MCF 10A (cell line): Measurements from ENCODE around the gene DCUN1D3. TPM values are rescaled to one million over a fixed set of nuclear protein-coding genes. Genes with fewer than 3 reads are reported as not detected.

Experiments
- BruUV-seq: library from RNA; stranded (reverse); fragments of 400-500 nt; replicated peaks from 2 replicates; lab custom pipeline; 2021; lab: Mats Ljungman, UMichigan
- CTCF ChIA-PET: fragments of 300-600 bp; sonication (Branson Sonifier 250); formaldehyde crosslinking; extraction: SDS; loops from one replicate; lab custom pipeline; 2021; ENCODE audit warnings: antibody characterized with exemption, inconsistent platforms; lab: Yijun Ruan, JAX
- POLR2A ChIA-PET: fragments of 300-600, 350-650 bp; sonication (Branson Sonifier 250); formaldehyde crosslinking; extraction: SDS; loops from one replicate; lab custom pipeline; 2020; ENCODE audit warnings: antibody characterized with exemption, inconsistent platforms; lab: Yijun Ruan, JAX
- DNase-seq: peaks from one replicate; pipeline ENCODE4 v3.0.0-alpha.2; 2018; ENCODE audit not compliant: unreplicated experiment
- H3K27ac Mint-ChIP-seq: one replicate; pipeline ENCODE4 v1.8.0; 2022; ENCODE audit warnings: mild to moderate bottlenecking, low read depth, mixed read lengths; ENCODE audit not compliant: unreplicated experiment
- H3K27me3 Mint-ChIP-seq: one replicate; pipeline ENCODE4 v1.8.0; 2022; ENCODE audit warnings: mixed read lengths; ENCODE audit not compliant: insufficient read depth, unreplicated experiment
- H3K36me3 Mint-ChIP-seq: one replicate; pipeline ENCODE4 v1.8.0; 2022; ENCODE audit warnings: mild to moderate bottlenecking, moderate library complexity, mixed read lengths; ENCODE audit not compliant: insufficient read depth, unreplicated experiment
- H3K4me1 Mint-ChIP-seq: one replicate; pipeline ENCODE4 v1.8.0; 2022; ENCODE audit warnings: mixed read lengths; ENCODE audit not compliant: insufficient read depth, unreplicated experiment
- H3K4me3 Mint-ChIP-seq: one replicate; pipeline ENCODE4 v1.8.0; 2022; ENCODE audit warnings: mild to moderate bottlenecking, moderate library complexity, mixed read lengths; ENCODE audit not compliant: unreplicated experiment
- H3K9me3 Mint-ChIP-seq: one replicate; pipeline ENCODE4 v1.8.0; 2022; ENCODE audit warnings: mixed read lengths; ENCODE audit not compliant: unreplicated experiment
- intact Hi-C: fragments of 100-400 bp; cut with micrococcal nuclease; formaldehyde crosslinking; loops from 2 replicates; pipeline ENCODE4 v1.14.1; 2022
- total RNA-seq: library from RNA; stranded (reverse); gene quantifications from 2 replicates; pipeline ENCODE4 v1.2.3, GENCODE V29; 2022
- TF ChIP-seq, protein P1 (sequence below): fragments of 200-600 bp; IDR thresholded peaks from one replicate; pipeline ENCODE4 v1.8.0; 2022; ENCODE audit warnings: antibody characterized with exemption, mild to moderate bottlenecking; ENCODE audit not compliant: unreplicated experiment

DCUN1D3 gene
- total RNA-seq, 1 experiment from 2014 or later = 31.7 TPM

DNA sequence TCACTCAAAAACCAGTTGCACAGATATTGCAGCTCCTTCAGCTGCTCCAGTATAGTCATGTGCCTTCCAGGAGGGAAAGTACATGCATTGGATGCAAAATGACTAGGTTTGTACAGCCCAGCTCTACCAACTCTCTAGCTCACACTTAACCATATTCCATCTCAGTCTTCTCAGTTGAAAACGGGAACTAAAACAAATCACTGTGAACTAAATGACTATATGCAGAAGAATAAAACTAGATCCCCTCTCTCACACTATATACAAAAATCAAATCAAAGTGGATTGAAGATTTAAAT, 24.9 kb downstream of the DCUN1D3 start:
- Mint-ChIP-seq H3K36me3 (peaks cover 68% of the 10 kb centered on the region), H3K4me1 (peaks cover 46% of the 10 kb centered on the region), H3K4me3 (no peak overlapping the region), H3K27ac (no peak overlapping the region), H3K27me3 (no peaks in the 10 kb centered on the region), H3K9me3 (no peaks in the 10 kb centered on the region)
- POLR2A ChIA-PET = interaction anchor here (0.9 to 13.3 kb wide), 6 partner anchors 8 to 26 kb away, joined by 3 to 343 read pairs (median 8); partner anchors contain the start of genes DCUN1D3 and LYRM1
- no TSS peak for BruUV-seq
- CTCF ChIA-PET = interaction anchor here (0.6 to 2.3 kb wide), 9 partner anchors 9 to 1176 kb away, joined by 3 to 12 read pairs (median 3); no protein-coding TSS in a partner anchor
- TF ChIP-seq, protein P1, sequence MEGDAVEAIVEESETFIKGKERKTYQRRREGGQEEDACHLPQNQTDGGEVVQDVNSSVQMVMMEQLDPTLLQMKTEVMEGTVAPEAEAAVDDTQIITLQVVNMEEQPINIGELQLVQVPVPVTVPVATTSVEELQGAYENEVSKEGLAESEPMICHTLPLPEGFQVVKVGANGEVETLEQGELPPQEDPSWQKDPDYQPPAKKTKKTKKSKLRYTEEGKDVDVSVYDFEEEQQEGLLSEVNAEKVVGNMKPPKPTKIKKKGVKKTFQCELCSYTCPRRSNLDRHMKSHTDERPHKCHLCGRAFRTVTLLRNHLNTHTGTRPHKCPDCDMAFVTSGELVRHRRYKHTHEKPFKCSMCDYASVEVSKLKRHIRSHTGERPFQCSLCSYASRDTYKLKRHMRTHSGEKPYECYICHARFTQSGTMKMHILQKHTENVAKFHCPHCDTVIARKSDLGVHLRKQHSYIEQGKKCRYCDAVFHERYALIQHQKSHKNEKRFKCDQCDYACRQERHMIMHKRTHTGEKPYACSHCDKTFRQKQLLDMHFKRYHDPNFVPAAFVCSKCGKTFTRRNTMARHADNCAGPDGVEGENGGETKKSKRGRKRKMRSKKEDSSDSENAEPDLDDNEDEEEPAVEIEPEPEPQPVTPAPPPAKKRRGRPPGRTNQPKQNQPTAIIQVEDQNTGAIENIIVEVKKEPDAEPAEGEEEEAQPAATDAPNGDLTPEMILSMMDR = no peak
- DNase-seq = no peak
- intact Hi-C loops = no loop called here

DNA sequence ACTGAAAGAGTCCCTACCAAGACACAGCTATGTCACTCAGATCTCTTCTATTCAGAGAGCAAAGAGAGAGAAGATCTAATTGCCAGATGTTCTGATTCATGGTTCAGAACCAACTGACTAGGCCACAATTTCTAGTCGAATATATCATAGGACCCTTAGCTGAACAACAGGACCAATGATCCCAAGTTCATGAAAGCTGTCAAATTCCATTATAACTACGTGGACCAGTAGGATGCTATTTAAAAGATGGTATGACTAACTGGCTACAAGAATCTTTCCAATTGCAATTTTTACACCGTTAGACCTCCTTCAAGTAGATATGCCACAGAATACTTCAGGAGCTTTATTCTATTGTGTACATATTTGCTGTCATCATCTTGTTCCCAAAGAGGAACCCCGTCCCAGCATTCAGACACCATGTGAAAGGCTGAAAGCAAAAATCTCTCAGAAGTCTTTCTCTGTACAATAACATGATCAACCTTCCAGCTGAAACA, 26.0 kb downstream of the DCUN1D3 start:
- CTCF ChIA-PET = interaction anchor here (0.6 to 2.3 kb wide), 9 partner anchors 7 to 68 kb away, joined by 3 to 12 read pairs (median 5); partner anchors contain the start of genes DCUN1D3, ERI2 and REXO5
- DNase-seq = no peak
- TF ChIP-seq, protein P1 = no peak
- Mint-ChIP-seq H3K27me3 (no peaks in the 10 kb centered on the region), H3K4me1 (peaks cover 51% of the 10 kb centered on the region), H3K27ac (no peak overlapping the region), H3K9me3 (no peaks in the 10 kb centered on the region), H3K36me3 (peaks cover 56% of the 10 kb centered on the region), H3K4me3 (no peak overlapping the region)
- POLR2A ChIA-PET = interaction anchor here (2.5 to 13.3 kb wide), 3 partner anchors 8 to 27 kb away, joined by 11 to 343 read pairs (median 12); partner anchors contain the start of genes DCUN1D3 and LYRM1
- intact Hi-C loops = no loop called here
- no TSS peak for BruUV-seq

DNA sequence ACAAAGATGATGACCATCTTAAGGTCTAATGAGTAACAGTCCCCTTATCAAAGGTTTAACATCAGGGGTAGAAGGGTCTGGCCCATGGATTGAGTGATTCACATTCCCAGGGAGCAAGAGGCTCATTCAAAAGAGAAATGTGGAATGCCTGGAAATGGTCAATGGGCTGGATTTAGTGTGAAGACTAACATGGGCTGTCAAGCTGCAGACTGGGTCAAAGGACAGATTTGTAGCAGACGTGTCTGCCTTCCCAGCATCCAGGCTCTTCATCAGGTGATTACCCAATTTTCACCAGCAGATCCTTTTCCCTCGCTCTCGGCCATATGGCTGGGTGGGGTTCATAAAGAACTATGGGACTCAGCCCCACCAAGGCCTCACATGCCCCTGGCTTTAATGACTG, 26.8 kb downstream of the DCUN1D3 start:
- Mint-ChIP-seq H3K4me3 (no peak overlapping the region), H3K36me3 (peaks cover 48% of the 10 kb centered on the region)
- no TSS peak for BruUV-seq

More for the DNA sequence above, 26.8 kb downstream of the DCUN1D3 start:
- no peak for DNase-seq
- TF ChIP-seq, protein P1 = no peak
- POLR2A ChIA-PET = interaction anchor here (2.7 to 13.3 kb wide), 2 partner anchors 22 to 28 kb away, joined by 11 to 343 read pairs; partner anchors contain the start of genes DCUN1D3 and LYRM1
- CTCF ChIA-PET = interaction anchor here (0.6 to 1.6 kb wide), 4 partner anchors 9 to 229 kb away, joined by 3 to 5 read pairs (median 4); partner anchors contain the start of genes ERI2 and REXO5
- Mint-ChIP-seq H3K9me3 (no peaks in the 10 kb centered on the region), H3K27me3 (no peaks in the 10 kb centered on the region), H3K4me1 (peaks cover 51% of the 10 kb centered on the region), H3K27ac (no peak overlapping the region)
- intact Hi-C loops = no loop called here
